Lower lobe of right lung (tissue), 2 donors: ENCODE data around the gene UCK1. TPM values are rescaled to one million over a fixed set of nuclear protein-coding genes. Genes with fewer than 3 reads are reported as not detected.

Experiments
- ATAC-seq, 2 donors: fragments of 200-7000 bp; cut with Tn5 transposase; one replicate each; pipeline ENCODE4 v1.9.1; 2020 to 2022; ENCODE audit warnings: mild to moderate bottlenecking in 2 of 2, moderate library complexity in 2 of 2
- DNase-seq: peaks from one replicate; pipeline ENCODE4 v3.0.0-alpha.2; 2020
- H3K27ac ChIP-seq: fragments of 200-600 bp; one replicate; pipeline ENCODE4 v1.8.0; 2022
- H3K27me3 ChIP-seq: fragments of 200-600 bp; one replicate; pipeline ENCODE4 v1.8.0; 2022; ENCODE audit warnings: low read depth
- H3K36me3 ChIP-seq: fragments of 200-600 bp; one replicate; pipeline ENCODE4 v1.8.0; 2022; ENCODE audit warnings: mild to moderate bottlenecking
- H3K4me1 ChIP-seq: fragments of 200-600 bp; one replicate; pipeline ENCODE4 v1.8.0; 2022
- H3K4me3 ChIP-seq: fragments of 200-600 bp; one replicate; pipeline ENCODE4 v1.8.0; 2022; ENCODE audit warnings: mild to moderate bottlenecking
- H3K9me3 ChIP-seq: fragments of 200-600 bp; one replicate; pipeline ENCODE4 v1.8.0; 2022
- intact Hi-C: fragments of 100-400 bp; cut with DNase I; formaldehyde crosslinking; loops from one replicate; pipeline ENCODE4 v1.11.0; 2022
- total RNA-seq: library from RNA; stranded (reverse); fragmentation: NEBNext Ultra II Directional; extraction: Animal tissue kit (Norgen Biotek cat#: 25700); gene quantifications from one replicate; pipeline ENCODE4 v1.2.1, GENCODE V29; 2021
- TF ChIP-seq, protein P1 (sequence below): fragments of 200-600 bp; IDR thresholded peaks from one replicate; pipeline ENCODE4 v1.8.0; 2022; ENCODE audit warnings: antibody characterized with exemption, mild to moderate bottlenecking
- donor health status: DM: no; HTN: yes; CAD: no; lungs with severe emphysema.

UCK1 gene
- total RNA-seq, 1 donor from 2014 or later, result 25.9 TPM

DNA sequence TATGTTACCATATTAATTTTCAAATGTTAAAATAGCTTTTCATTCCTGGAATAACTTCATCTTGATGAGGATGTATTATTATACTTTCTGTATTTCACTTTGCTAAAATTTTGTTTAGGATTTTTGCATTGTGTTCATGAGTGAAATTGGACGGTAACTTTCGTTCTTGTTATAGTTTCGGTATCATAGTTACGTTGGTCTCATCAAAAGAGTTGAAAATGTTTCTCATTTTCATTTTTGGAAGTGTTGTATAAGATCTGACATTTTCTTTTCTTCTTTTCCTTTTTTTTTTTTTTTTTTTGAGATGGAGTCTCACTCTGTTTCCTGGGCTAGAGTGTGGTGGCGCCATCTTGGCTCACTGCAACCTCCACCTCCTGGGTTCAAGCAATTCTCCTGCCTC, 34.3 kb upstream of the UCK1 start:
- no peaks in the 10 kb centered on the region for H3K27me3 ChIP-seq
- H3K4me1 ChIP-seq, result no peaks in the 10 kb centered on the region
- intact Hi-C loops, result no loop called here
- DNase-seq, result no peak
- TF ChIP-seq, protein P1, sequence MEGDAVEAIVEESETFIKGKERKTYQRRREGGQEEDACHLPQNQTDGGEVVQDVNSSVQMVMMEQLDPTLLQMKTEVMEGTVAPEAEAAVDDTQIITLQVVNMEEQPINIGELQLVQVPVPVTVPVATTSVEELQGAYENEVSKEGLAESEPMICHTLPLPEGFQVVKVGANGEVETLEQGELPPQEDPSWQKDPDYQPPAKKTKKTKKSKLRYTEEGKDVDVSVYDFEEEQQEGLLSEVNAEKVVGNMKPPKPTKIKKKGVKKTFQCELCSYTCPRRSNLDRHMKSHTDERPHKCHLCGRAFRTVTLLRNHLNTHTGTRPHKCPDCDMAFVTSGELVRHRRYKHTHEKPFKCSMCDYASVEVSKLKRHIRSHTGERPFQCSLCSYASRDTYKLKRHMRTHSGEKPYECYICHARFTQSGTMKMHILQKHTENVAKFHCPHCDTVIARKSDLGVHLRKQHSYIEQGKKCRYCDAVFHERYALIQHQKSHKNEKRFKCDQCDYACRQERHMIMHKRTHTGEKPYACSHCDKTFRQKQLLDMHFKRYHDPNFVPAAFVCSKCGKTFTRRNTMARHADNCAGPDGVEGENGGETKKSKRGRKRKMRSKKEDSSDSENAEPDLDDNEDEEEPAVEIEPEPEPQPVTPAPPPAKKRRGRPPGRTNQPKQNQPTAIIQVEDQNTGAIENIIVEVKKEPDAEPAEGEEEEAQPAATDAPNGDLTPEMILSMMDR, result no peak
- ATAC-seq, result no peak
- peaks cover 11% of the 10 kb centered on the region for H3K9me3 ChIP-seq
- H3K27ac ChIP-seq, result no peak overlapping the region
- no peak overlapping the region for H3K4me3 ChIP-seq
- H3K36me3 ChIP-seq, result no peaks in the 10 kb centered on the region

DNA sequence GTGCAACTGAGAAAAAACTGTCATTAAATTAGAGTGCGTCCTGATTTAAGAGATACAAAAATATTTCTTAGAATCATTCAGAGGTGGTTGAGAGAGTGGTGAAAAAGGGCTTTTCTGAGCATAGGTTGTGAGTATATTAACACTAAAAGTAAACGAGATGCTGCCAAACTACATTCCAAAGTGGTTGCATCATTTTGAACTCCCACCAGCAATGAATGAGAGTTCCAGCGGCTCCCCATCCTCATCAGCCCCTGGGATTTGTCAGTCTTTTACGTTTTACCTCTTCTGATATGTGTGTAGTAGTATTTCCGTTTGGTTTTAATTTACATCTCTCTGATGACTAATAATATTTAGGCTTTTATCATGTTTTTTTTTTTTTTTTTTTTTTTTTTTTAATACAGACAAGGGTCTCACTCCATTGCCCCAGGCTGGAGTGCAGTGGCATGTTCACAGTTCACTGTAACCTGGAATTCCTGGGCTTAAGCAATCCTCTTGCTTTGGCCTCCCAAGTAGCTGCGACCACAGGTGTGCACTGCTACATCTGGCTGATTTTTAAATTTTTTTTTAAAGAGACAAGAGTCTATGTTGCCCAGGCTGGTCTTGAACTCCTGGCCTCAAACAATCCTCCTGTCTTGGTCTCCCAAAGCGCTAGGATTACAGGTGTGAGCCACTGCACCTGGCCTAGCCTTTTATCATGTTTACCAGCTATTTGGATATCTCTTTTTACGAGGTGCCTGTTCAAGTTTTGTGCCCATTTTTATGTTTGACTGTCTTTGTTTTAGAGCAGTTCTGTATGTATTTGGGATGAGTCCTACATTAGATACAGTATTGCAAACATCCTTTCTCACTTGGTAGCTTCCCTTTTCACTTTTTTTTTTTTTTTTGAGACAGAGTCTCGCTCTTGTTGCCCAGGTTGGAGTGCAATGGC, 31.2 kb upstream of the UCK1 start:
- ATAC-seq (no peak), DNase-seq (no peak)
- TF ChIP-seq, protein P1, result no peak
- Histone ChIP-seq H3K9me3 (peaks cover 11% of the 10 kb centered on the region), H3K4me1 (no peaks in the 10 kb centered on the region), H3K4me3 (no peak overlapping the region), H3K36me3 (no peaks in the 10 kb centered on the region), H3K27me3 (no peaks in the 10 kb centered on the region), H3K27ac (no peak overlapping the region)
- intact Hi-C loops, result no loop called here

DNA sequence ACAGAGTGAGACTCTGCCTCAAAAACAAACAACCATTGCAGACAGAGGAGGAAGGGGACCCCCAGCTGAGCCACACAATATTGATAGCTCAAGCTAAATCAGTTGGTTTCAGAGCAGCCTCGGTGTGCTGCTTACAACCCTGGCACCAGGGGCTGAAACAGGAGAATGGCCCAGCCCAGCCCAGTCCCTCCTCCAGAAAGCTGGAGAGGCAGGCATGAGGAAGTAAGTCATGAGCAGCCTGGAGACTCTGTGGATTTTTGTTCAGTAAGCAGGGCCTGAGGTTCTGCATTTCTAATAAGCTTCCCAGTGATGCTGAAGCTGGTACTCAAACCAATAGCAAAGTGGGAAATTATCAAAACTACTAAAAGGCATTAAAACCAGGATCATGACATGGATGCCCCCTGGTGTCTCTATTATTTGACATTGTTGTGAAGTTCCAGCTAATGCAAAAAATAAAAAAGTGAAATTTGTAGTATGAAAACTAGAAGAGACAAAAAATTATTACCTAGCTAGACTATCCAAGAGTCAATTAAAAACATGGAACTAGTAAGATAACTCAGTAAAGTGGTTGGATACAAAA, 28.4 kb upstream of the UCK1 start:
- TF ChIP-seq, protein P1, result no peak
- DNase-seq, result no peak
- H3K27ac ChIP-seq, result no peak overlapping the region
- intact Hi-C loops, result no loop called here
- no peaks in the 10 kb centered on the region for H3K36me3 ChIP-seq
- peaks cover 13% of the 10 kb centered on the region for H3K27me3 ChIP-seq
- peak in 1 of 2 donors; percentile 62 for ATAC-seq
- no peaks in the 10 kb centered on the region for H3K4me1 ChIP-seq
- no peak overlapping the region for H3K4me3 ChIP-seq
- H3K9me3 ChIP-seq, result peaks cover 11% of the 10 kb centered on the region

DNA sequence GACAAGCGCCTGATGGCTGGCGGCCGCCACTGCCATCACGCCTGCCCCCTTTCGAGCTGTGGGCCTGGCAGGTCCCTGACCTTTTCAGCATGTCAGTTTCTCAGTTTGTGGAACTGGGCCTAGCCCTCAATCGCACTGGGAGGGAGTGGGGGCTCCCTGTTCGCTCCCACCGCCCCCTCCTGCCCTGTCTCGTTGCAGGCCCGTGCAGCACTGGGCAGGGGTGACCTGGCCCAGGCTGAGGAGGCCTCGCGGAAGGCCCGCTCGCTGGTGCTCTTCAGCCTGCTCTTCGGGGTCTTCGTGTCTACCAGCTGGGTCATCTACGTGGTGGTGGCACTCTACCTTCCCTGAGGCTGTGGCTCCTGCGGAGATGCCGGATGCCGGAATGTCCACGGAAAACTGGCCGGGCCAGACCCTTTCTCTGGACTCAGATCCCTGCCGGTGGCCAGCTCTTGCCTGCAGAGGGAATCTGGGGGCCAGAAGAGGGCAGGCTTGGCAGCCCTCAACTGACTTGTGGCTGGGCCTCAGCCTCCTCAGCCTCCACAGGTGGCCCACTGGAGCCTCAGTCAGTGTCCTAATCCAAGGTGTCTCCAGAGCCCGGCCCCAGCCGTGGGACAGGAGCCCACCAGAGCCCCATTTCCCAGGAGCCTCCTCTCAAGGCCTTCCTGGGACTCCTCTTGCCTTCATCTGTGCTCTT, 26.9 kb upstream of the UCK1 start:
- peaks cover 9% of the 10 kb centered on the region for H3K9me3 ChIP-seq
- ATAC-seq (peak in 1 of 2 donors; percentile 9), DNase-seq (no peak)
- no peak overlapping the region for H3K4me3 ChIP-seq
- TF ChIP-seq, protein P1, result no peak
- H3K27me3 ChIP-seq, result peaks cover 27% of the 10 kb centered on the region
- intact Hi-C loops, result no loop called here
- no peaks in the 10 kb centered on the region for H3K36me3 ChIP-seq
- H3K4me1 ChIP-seq, result no peaks in the 10 kb centered on the region
- H3K27ac ChIP-seq, result no peak overlapping the region

DNA sequence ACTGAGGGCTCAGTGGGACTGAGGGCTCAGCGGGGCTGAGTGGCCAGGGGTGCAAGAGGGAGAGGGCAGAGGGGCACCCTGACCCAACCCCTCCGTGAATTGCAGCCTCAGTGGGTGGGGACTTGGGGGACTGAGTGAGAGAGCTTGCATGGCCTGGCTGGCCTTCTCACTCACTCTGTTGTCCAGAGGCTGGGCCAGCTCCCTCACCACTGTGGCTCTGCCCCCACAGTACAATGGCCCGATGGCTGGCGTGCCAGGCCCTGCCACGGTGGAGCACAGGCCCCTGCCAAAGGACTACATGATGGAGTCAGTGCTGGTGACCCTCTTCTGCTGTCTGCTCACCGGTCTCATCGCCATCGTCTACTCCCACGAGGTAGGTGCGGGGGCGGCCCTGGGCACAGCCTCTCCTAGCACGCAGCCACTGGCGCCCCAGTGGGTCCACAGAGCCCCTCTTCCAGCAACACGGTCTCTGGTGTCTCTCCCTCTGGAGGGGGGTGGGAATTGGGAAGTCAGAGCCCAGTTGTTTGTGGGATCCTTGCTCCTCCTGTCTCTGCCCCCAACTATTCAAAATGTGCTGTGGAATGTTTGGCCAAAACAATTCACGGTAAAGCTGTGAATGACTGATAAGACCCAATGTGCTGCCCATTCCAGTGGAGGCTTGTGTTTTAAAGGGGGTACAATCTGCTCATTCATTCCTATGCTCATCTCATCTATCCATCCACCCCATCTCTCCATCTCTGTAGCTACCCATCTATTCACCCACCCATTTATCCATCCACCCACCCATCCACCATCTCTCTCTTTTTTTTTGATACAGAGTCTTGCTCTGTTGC, 25.0 kb upstream of the UCK1 start:
- ATAC-seq (peak; percentile 17 to 25), DNase-seq (no peak)
- TF ChIP-seq, protein P1, result no peak
- Histone ChIP-seq H3K4me3 (no peak overlapping the region), H3K9me3 (no peaks in the 10 kb centered on the region), H3K27ac (no peak overlapping the region), H3K4me1 (no peaks in the 10 kb centered on the region), H3K27me3 (peaks cover 28% of the 10 kb centered on the region), H3K36me3 (no peaks in the 10 kb centered on the region)
- intact Hi-C loops, result no loop called here
